ENCODE measurements around the gene NECTIN2. TPM values are rescaled to one million over a fixed set of nuclear protein-coding genes. Genes with fewer than 3 reads are reported as not detected.

NECTIN2 gene
- total RNA-seq, 1 experiment from 2014 or later, result 38.2 TPM

Other genes starting within 250 kb of the NECTIN2 start
- 3.0 TPM in 1 of 2 replicates, not detected in the other for gene IGSF23, start 232.7 kb upstream of the NECTIN2 start, total RNA-seq (2014; rRNA removed; shearing (Covaris generic); ENCODE audit: low replicate concordance)
- 120 and 141 TPM in 2 replicates for gene PVR, start 202.4 kb upstream of the NECTIN2 start, total RNA-seq (2014; rRNA removed; shearing (Covaris generic); ENCODE audit: low replicate concordance)
- 0.47 and 0.69 TPM in 2 replicates for gene CEACAM19, start 174.8 kb upstream of the NECTIN2 start, total RNA-seq (2014; rRNA removed; shearing (Covaris generic); ENCODE audit: low replicate concordance)
- 0.92 TPM in 1 of 2 replicates, not detected in the other for gene CEACAM16, start 147.1 kb upstream of the NECTIN2 start, total RNA-seq (2014; rRNA removed; shearing (Covaris generic); ENCODE audit: low replicate concordance)
- 2.2 and 3.6 TPM in 2 replicates for gene BCL3, start 97.6 kb upstream of the NECTIN2 start, total RNA-seq (2014; rRNA removed; shearing (Covaris generic); ENCODE audit: low replicate concordance)
- not detected in 2 replicates for gene CBLC, start 68.4 kb upstream of the NECTIN2 start, total RNA-seq (2014; rRNA removed; shearing (Covaris generic); ENCODE audit: low replicate concordance)
- gene BCAM, start 37.2 kb upstream of the NECTIN2 start, total RNA-seq (2014; rRNA removed; shearing (Covaris generic); ENCODE audit: low replicate concordance), result 4.1 and 6.1 TPM in 2 replicates
- 265 and 461 TPM in 2 replicates for gene TOMM40, start 45.0 kb downstream of the NECTIN2 start, total RNA-seq (2014; rRNA removed; shearing (Covaris generic); ENCODE audit: low replicate concordance)
- 0.67 and 3.2 TPM in 2 replicates for gene APOE, start 59.5 kb downstream of the NECTIN2 start, total RNA-seq (2014; rRNA removed; shearing (Covaris generic); ENCODE audit: low replicate concordance)
- gene APOC1, start 68.3 kb downstream of the NECTIN2 start, total RNA-seq (2014; rRNA removed; shearing (Covaris generic); ENCODE audit: low replicate concordance), result not detected in 2 replicates
- not detected in 2 replicates for gene APOC4, start 95.9 kb downstream of the NECTIN2 start, total RNA-seq (2014; rRNA removed; shearing (Covaris generic); ENCODE audit: low replicate concordance)
- not detected in 2 replicates for gene APOC2, start 99.8 kb downstream of the NECTIN2 start, total RNA-seq (2014; rRNA removed; shearing (Covaris generic); ENCODE audit: low replicate concordance)
- gene CLPTM1, start 109.1 kb downstream of the NECTIN2 start, total RNA-seq (2014; rRNA removed; shearing (Covaris generic); ENCODE audit: low replicate concordance), result 5.2 and 14.0 TPM in 2 replicates
- gene RELB, start 155.2 kb downstream of the NECTIN2 start, total RNA-seq (2014; rRNA removed; shearing (Covaris generic); ENCODE audit: low replicate concordance), result 8.5 and 16.8 TPM in 2 replicates
- gene CLASRP, start 192.7 kb downstream of the NECTIN2 start, total RNA-seq (2014; rRNA removed; shearing (Covaris generic); ENCODE audit: low replicate concordance), result 22.7 and 25.1 TPM in 2 replicates
- not detected in 2 replicates for gene ZNF296, start 230.2 kb downstream of the NECTIN2 start, total RNA-seq (2014; rRNA removed; shearing (Covaris generic); ENCODE audit: low replicate concordance)
- 28.2 and 73.6 TPM in 2 replicates for gene GEMIN7, start 233.0 kb downstream of the NECTIN2 start, total RNA-seq (2014; rRNA removed; shearing (Covaris generic); ENCODE audit: low replicate concordance)
- 18.1 and 33.1 TPM in 2 replicates for gene PPP1R37, start 246.9 kb downstream of the NECTIN2 start, total RNA-seq (2014; rRNA removed; shearing (Covaris generic); ENCODE audit: low replicate concordance)